Occipital lobe (tissue), 2 donors: Measurements from ENCODE around the gene TACR1. TPM values are rescaled to one million over a fixed set of nuclear protein-coding genes. Genes with fewer than 3 reads are reported as not detected.

Experiments
- DNase-seq: peaks from one replicate; lab custom pipeline; 2025; lab: John Stamatoyannopoulos, UW
- total RNA-seq: library from RNA; depleted of rRNA; stranded (reverse); fragments of >200 nt; gene quantifications from one replicate; pipeline ENCODE4 v1.2.3, GENCODE V29; 2014

The TACR1 gene
- total RNA-seq, 1 donor from 2014 or later, result 0.47 TPM

DNA sequence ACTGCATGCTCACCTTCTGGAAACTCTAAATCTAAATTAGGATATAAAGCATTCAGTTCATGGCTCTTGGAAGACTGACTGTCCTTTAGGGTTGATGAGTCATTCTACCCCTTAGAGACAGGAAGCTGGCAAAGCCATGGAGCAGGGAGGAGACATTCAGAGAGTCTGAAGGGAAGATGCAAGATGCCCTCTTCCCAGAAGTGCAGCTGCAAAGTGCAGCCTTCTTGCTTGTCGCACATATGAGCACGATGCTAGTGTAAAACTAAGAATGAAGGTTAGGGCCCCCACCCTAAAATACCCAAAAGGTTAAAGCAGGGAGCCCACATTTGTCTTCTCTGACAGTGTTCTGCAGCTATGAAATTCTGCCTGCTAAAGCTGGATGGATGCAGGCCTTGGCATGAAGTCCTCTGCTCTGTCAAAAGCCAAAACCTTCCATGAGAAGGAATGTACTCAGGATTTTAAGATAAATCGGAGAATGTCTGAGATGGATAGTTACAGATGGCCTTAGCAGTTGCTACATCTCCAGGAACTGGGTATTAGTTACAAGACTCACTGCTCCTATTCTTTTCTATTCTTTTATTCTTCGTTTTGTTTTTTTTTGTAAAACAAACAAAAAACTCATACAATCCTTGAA, 151.2 kb downstream of the TACR1 start:
- DNase-seq, result no peak

DNA sequence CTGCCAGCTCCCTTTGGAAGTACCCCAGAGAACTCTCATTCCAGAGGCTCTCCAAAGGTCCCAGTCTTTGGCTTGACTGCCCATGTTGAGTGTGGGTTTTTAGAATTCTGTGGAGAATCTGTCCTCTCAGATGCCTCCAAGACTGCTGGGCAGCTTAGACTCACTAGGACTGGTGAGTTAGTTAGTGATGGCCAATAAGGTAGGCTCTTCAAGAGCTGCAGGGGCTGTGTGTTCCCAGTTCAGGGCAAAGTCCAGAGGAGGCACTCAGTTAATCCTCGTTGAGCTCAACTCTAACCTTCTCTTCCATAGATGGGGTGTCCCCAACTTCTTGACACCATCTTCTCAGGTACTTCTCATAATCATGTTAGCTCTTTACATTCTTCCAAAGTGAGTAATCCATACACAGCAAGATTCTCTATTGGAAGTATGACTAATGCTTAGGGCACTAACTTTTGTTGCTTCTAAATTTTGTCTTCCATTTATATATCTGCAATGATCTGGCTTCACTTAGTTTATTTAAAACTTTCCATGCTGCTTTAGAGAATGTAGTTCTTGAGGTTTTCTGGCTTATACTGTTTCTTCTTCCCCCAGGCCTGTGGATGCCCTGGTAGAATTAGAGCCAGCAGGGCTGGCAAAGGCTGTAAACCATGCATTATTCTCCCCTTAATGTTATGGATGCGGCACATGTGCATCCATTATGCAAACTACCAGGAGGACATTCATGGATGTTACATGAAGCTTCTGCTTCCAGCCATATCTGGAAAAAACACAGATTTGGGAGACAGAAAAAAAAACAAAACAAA, 151.9 kb downstream of the TACR1 start:
- DNase-seq, result no peak

DNA sequence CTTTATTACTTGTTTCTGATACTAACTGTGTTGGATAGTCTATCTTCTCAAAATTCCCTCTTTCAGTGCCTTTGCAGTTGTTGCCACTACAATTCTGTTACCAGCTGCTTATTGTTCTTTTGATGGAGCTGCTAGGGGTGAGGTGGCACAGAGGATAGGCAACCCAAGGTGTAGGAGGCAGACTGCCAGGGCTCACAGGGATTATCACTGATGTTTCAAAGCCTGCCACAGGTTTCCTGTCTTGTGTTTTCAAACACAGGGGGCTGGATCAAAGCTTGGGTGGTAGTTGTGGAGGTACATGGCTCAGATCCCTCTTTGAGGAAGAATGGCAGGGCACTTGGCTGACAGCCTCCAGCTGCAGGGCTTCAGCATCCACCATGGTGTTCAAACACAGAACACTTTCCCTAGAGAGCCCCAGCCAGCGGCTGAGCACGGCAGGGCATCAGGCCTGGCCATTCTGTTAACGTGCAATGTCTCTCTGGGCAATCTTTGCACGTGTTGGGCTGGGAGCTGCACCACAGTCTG, 153.7 kb downstream of the TACR1 start:
- no peak for DNase-seq

DNA sequence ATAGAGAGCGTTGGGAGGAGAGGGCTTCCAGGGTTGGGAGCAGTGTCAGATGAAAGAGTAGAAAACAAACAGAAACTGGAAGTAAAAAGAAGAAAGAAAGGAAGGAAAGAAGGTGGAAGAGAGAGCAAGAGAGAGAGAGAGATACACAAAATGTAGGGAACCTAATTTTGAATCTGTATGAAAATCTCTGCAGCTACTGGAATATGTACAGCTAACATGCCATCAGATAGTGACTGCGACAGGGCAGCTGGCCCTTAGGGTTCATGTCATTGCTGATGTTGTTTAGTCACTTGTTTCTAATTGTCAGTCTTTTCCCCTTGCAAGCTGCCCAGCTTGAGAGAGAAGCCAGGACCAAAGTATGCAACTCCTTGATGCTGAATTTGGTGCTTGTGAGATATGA, 155.0 kb downstream of the TACR1 start:
- no peak for DNase-seq

DNA sequence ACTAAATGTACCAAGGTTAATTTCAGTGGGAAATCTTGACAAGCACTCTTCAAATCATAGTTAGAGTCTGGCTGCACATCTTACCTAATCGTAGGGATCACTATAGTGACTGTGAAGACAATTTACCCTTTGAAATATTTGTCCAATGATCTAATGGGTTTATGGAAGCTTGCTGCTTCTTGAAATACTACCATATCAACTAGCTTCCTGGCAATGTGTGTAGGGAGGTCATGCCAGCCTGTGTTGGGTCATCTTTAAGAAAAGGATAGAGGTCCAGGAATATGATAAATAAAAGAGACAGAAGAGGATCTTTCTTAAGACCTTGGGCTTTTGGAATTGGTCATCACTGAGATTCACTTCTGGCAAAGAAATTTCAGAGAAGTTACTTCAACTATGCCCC, 156.5 kb downstream of the TACR1 start:
- DNase-seq, result no peak

DNA sequence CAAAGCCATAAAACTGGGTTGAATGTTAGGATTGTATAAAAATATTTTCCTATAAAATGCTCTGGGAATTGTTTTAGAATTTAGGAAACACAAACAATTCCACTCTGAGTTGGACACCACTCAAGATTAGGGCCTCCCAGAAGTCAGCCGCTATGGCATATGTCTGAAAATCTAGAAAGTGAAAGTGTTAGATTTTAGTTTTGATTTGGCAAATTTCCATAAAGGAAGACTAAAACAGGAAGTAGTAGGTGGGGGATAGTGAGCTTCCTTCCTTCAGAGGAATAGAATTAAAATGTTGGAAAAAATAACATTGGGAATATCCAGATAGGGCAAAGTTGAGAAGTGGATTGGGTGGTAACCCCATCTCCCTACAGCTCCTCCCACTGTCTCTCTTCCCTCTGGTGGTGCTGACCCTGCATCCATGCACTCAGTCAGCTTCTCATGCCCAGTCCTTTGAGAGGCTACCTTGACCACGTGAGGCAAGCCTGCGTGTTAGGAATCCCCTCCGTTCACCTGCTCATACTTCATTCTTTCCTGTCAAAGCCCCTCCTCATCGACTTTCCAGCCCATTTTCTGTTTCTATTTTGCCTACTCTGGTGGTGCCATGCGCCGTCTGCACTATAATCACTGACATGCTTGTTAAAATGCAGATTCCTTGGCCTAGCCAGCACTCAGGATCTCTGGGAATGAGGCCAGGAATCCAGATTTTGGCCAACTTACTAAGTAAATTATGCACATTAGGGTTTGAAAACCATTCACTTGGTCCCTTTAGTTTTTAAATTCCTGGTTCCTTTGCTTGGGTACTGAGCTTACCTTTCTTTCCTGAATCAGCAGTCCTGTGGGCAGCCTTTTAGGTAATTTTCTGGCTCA, 157.4 kb downstream of the TACR1 start:
- no peak for DNase-seq

DNA sequence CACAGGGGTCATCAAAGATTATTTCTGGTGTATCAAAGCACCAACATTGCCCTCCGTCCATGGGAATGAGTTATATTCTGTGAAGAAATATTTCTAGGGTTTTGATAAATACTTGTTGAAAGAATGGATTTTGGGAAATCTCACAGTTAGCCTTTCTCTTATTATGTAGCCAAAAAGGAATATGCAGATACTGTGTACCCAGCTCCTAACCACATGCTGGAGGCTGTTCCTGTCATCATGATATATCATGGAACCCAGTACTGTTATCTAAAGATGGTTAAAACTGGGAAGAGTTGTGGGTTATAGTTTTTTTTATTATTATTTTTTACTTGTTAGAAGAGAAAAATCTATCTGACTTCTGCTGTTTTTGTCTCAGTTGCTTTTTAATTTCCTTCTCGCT, 158.1 kb downstream of the TACR1 start:
- no peak for DNase-seq

DNA sequence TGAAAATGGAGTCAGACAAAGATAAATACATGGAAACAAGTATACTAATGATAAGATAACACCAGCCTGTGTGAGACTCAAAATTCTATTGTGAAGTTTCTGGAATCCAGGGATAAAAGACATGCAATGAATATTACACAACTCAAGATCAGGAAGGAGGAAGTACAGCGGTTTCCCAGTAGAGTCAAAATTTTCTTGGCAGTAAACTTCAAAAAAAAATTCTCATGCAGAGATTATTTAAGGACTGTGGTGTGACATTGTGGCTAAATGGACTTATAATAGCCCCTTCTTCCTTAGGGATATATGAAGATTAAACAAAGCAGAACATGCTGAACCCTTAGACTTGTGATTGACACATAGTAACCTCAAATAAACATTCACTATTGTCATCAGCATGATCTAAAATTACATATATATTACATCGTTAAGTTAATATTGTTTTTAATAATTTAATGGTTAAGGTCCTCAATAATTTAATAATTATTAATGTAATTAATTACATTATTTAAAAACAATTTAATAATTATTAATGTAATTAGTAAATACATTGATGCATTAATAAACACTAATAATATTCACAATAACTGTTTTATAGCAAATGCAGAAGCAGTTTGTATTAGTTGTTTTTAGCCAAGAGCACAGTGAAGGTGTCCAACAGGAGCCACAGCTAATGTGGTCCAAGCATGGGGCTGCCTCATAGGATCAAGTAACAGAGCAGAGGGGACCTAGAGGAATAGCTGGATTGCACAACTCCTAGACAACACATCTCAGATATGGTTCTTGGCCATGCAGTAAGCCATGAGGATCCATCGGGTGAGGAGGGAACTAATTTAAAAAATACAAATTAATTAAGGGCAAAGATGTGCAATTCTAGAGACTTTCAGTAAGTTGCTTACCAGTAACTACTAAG, 163.6 kb downstream of the TACR1 start:
- DNase-seq, result no peak

DNA sequence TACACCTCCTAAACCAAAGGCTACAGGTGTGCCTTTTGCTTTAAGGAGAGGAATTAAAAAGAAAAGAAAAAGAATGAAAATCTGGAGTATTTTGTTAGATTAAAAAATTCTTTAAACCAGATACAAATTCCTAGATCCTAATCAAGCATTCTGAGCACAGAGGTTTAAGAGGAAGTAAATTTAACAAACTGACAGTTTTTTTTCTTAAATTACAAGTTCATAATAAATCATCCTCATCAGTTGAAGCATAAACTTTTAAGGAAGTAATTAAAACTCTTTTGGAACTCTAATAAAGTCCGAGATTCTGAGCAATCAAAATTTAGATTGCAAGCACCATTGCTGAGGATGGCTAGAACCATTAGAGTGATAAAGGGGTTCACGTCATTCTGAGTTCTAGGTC, 165.8 kb downstream of the TACR1 start:
- no peak for DNase-seq

DNA sequence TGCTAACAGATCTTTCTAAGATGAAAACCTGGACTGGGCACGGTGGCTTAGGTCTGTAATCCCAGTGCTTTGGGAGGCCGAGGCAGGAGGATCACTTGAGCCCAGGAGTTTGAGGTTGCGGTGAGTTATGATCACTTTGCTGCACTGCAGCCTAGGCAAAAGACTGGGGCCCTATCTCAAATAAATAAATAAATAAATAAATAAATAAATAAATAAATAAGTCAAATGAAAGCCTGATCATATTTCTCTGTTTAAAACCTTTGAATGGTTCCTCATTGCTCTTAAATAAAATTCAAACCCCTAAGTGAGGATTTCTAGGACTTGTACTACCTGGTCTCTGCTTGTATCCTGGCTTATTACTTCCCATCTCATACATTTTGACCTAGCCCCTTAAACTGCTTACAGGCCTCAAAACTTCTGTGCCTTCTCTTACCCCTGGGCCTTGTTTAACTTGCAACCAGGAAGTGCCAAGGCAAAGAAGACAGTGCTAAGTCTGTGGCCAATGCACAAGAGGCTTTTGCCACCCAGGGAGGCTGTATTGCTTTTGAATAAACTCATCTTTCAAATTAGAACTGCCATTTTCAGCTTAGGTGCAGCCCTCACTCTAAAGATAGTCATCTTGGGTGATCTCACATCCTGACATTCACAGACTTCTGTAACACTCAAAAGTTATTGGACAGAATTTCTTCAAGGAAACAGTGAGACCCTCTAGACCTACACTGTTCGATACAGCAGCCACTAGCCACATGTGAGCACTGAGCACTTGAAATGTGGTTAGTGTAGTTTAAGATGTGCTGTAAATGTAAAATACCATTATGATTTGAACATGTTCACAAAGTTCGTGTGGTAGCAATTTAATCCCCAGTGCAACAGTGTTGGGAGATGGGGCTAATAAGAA, 167.2 kb downstream of the TACR1 start:
- DNase-seq, result no peak

DNA sequence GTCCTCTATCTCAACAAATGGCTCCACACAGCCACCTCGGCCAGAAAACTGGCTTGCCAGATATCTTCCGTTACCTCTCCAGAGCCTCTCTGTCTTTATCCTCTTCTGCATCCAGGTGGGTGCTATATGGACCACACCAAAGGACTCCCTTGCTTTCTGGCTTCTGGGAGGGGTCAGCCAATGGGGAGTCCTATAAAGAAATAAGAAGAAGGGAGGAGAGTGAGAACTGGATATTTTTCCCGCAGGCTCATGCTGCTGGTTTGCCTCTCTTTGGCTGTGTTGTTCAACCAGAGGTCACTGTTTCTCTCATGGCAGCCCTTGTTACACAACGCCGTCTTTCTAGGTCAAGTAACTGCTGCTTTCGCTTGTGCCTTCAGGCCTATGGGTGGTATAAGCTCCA, 168.1 kb downstream of the TACR1 start:
- DNase-seq, result no peak

DNA sequence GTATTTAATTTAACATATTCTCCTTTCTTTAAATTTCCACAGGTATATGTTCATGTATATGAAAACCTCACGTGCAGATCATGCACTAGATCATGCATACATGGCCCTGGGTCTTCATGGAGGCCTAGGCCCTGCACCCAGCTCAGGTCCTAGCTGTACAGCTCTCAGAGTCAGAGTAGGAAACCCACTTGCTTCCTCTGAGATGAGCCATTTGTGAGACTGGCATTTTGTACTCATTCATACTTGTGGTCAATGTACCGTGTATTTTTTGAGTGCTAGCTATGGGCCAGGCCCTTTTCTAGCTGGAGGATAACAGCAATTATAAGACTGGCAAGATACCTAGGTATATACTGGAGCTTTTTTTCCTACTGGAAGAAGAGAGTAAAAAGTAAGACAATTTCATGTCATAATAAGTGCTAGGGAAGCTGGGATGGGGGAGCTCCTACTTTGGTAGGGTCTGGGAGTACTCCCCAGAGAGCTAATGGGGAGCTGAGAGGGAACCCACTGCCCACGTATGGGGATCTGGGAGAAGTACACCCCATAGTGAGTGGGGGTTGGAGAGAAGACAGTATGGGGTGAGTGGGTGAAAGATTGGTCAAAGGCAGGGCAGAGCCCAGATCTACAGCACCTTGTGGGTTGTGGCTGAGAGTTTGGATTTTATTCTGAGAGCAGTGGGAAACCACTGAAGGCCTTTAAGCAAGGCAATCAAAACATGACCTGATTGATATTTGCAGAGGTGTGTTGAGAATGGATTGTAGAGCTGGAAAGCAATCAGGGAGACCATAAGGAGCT, 168.9 kb downstream of the TACR1 start:
- DNase-seq, result no peak

DNA sequence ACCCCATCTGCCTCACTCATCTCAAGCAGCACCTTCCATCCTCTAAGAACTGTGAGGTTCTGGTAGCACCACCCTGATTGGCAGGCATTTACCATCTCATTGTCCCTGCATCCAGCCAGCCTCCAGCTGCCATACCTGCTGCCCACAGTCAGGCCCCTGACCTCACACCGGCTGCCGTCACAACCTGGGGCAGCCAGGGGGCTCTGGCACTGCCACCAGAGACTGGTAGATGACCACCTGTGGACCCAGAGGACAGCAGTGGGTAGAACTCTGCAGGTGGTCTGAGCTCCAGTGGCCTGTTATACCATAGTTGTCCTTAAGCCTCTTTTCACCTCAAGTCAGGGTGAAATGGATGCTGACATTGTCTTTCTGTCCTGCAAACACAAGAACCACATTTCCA, 171.4 kb downstream of the TACR1 start:
- no peak for DNase-seq

DNA sequence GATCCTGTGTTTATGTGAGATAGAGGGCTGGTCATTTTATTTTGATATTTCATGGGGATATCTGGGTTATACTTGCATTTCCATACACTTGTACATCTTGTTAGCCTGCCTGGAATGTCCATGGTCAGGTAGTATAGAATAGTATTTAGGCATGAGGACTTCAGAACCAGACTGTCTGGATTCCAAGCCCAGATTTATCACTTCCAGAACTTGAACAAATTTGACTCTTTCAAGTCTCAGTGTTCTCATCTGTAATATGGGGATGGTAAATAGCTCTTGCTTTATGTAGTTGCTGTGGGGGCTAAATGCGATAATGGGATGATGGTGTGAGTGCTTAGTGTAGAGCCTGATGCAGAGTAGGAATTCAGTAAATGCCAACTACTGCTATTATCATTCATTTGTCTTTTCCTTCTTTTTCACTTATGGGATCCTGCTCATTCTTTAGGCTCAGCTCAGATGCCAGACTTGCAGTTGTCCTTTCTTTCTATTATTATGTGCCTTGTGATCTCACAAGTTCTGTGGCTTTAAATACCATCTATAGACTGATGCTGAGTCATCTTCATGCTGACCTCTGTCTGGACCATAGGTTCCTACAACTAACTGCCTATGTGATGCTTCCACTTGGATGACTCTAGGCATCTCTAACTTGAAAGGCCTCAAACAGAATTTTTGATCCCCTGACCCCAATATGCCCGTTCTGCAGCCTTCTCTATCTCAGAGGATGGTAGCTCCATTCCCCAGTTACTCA, 173.5 kb downstream of the TACR1 start:
- no peak for DNase-seq

DNA sequence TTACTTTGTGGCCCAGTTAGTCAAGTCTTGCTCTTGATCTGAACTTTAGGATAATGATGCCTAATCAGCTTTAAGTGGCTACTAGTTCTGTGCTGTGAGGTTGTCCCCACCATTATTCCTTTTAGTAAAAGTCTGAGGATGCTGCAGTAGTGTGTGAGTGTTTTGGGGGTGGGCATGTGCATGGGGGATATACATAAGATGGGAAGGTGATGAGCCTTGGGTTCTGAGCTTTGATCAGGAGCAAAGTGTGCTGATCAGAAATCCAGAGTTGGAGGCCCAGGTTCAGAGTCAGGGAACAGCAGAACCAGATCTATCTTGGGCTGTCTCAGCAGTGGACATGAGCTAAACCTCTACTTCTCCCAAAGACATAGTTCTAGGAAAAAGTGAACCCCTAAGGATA, 174.1 kb downstream of the TACR1 start:
- no peak for DNase-seq

DNA sequence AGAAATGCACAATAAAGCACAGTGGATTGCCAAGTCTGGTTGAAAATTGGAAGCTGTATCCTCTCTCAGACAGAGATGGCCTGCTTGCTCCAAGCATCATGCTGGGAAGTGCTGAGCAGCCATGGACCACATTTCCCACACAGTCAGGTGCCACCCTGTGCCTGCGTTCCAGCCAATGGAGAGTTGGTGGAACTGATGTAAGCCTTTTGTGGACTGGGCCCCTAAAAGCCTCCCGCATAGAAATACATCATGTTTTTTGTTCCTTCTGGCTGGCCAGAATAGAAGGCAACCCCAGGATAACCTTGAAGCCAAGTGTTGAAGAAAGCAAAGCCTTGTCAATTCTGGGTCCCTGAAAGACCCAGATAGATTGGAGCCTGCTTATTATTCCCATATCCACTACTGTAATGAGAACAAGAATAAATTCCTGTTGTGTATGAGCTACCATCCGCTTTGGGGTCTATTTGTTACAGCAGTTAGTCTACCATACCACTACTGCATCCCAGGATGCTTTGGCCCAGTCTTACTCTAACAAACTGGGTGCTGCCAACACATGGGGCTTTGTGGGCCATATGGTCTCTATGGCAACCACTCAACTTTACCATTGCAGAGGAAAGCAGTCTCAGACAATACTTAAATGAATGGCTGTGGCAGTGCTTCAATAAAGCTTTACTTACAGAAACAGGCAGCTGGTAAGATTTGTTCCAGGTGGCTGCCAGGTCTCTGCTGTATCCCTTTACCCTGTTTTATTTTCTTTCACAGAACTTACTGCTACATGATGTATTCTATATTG, 175.5 kb downstream of the TACR1 start:
- no peak for DNase-seq

DNA sequence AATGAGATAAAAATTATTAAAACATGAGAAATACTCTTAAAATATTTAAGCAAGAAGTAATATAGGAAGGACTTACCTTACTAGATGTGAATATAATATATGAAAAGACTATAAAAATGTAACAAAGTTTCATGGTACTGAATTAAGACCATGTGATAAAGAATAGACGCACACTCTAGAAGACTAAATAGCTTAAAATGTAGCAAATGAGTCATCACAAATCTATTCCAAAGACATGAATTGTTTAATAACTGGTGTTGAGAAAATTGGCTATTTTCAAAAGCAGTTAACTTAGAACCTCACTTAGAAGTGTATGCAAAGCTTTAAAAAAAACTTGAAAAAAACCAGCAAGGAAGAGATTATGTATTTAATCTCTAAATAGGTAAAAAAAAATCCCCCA, 176.8 kb downstream of the TACR1 start:
- no peak for DNase-seq

DNA sequence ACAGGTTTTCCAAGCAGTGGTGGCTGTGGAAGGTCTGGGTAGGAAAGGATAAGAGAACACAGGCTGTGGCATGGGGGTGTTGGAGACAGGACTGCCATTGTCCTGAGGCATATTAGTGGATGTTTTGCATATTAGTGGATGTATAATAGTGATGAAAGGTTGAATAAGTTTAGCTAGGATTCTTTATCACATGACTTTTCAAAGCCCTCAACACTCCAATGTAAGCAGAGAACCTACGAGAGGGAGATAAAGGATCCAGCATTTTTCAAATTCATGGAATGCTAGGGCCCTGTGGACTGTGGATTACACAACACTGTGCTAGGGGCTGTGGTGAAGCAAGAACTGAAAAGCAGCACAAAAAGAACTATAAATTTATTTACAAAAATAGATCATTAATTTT, 177.6 kb downstream of the TACR1 start:
- no peak for DNase-seq
